GM11168 (cell line): ENCODE measurements around the gene MRPL44.

Experiments
- in situ Hi-C: fragments of 300-500 bp; cut with MboI; formaldehyde crosslinking; loops from one replicate; pipeline ENCODE4 v1.12.0; 2022; ENCODE audit warnings: low sequenced_read_pairs; ENCODE audit not compliant: unreplicated experiment

Gene MRPL44

GRCh38 chr2:223957092-223957851 is at the start of gene MRPL44:
MRPL44 (plus strand) TSS chr2:223957463; CDS start chr2:223957473, 10 bp downstream.
- in situ Hi-C loops = no loop called here

GRCh38 chr2:223908304-223908998 is 48.8 kb upstream of the MRPL44 start:
- in situ Hi-C loops = no loop called here

GRCh38 chr2:223909001-223909741 is 48.1 kb upstream of the MRPL44 start:
- in situ Hi-C loops = no loop called here

GRCh38 chr2:223914324-223914723 is 42.9 kb upstream of the MRPL44 start:
- in situ Hi-C loops = no loop called here

GRCh38 chr2:223915071-223915470 is 42.2 kb upstream of the MRPL44 start:
- in situ Hi-C loops = no loop called here

- in situ Hi-C loops = no loop called here
These were observed 40.9 kb upstream of the MRPL44 start for GRCh38 chr2:223916181-223916920.

- in situ Hi-C loops = no loop called here
These were observed 38.6 kb upstream of the MRPL44 start for GRCh38 chr2:223918671-223919134.

- in situ Hi-C loops = no loop called here
These were observed 37.2 kb upstream of the MRPL44 start for GRCh38 chr2:223920109-223920508.

- in situ Hi-C loops = no loop called here
These were observed 36.1 kb upstream of the MRPL44 start for GRCh38 chr2:223921204-223921603.

GRCh38 chr2:223922308-223922707 is 35.0 kb upstream of the MRPL44 start:
- in situ Hi-C loops = no loop called here

- in situ Hi-C loops = no loop called here
These were observed 33.3 kb upstream of the MRPL44 start for GRCh38 chr2:223923976-223924375.

GRCh38 chr2:223925106-223925505 is 32.2 kb upstream of the MRPL44 start:
- in situ Hi-C loops = no loop called here

- in situ Hi-C loops = no loop called here
These were observed 28.9 kb upstream of the MRPL44 start for GRCh38 chr2:223928113-223929006.

- in situ Hi-C loops = no loop called here
These were observed 27.6 kb upstream of the MRPL44 start for GRCh38 chr2:223929571-223930102.

GRCh38 chr2:223930103-223930976 is 26.9 kb upstream of the MRPL44 start:
- in situ Hi-C loops = no loop called here

- in situ Hi-C loops = no loop called here
These were observed 24.2 kb upstream of the MRPL44 start for GRCh38 chr2:223932816-223933800.

- in situ Hi-C loops = no loop called here
These were observed 22.4 kb upstream of the MRPL44 start for GRCh38 chr2:223934870-223935269.
